Measurements from ENCODE around the gene ITGA11.
"Not testable (repeated sequence)": the region's sequence is repeated elsewhere in the genome, so short reads cannot be mapped to it uniquely, and the experiment has no call there.

ITGA11 gene

DNA sequence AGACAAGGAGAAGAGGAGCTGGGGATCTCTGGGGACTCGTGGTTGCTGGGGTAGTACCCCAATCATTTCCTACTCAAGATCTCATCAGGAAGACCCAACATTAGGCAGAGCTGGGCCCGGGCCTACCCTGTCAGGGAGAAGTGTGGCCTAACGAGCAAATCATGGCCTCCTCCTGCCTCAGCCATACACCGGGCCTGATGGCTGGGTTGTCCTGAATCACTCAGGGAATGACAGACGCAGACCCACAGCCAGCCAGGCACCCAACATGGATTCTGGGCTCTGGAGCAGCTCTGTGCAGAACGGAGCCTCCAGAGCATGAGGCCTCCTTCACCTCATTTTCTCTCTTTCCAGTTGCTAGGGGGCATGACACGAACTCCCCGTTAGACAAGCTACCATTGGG, 19.7 kb downstream of the ITGA11 start:
- DNase-seq (ENCODE audit: low read depth in 1 of 2, low spot score in 1 of 2), result no peak

DNA sequence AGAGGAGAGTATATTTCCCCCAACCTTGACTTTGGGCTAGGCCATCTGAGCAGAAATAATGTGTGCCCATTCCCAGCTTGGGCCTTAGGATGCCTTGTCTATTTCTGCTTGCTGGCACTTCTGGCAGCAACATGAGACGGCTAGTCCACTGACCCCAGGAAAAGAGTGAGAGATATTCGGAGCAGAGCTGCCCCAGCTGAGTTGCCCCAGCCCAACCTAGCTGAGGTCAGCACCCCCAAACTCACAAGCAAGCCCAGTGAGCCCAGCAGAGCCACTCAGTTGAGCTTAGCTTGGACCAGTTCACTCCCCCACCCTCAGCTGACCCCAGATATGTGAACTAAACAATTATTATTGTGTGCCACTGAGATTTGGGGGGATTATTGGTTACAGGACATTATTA, 20.2 kb downstream of the ITGA11 start:
- no peak for DNase-seq (ENCODE audit: low read depth in 1 of 2, low spot score in 1 of 2)

DNA sequence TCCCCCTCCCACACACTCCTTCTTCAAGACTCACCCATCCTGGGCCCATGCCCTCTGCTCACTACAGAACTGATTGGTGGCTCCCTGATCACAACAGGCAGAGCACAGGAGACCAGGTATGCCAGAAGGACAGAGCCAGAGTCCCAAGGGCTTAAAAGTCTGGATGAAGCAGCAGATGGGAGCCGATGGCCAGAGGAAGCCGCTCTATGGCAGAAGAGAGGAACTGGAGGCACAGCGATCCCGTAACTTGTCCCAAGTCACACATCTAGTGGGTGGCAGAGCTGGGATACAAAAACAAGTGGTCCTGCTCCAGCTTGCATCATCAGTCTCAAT, 20.7 kb downstream of the ITGA11 start:
- DNase-seq (ENCODE audit: low read depth in 1 of 2, low spot score in 1 of 2), result no peak

DNA sequence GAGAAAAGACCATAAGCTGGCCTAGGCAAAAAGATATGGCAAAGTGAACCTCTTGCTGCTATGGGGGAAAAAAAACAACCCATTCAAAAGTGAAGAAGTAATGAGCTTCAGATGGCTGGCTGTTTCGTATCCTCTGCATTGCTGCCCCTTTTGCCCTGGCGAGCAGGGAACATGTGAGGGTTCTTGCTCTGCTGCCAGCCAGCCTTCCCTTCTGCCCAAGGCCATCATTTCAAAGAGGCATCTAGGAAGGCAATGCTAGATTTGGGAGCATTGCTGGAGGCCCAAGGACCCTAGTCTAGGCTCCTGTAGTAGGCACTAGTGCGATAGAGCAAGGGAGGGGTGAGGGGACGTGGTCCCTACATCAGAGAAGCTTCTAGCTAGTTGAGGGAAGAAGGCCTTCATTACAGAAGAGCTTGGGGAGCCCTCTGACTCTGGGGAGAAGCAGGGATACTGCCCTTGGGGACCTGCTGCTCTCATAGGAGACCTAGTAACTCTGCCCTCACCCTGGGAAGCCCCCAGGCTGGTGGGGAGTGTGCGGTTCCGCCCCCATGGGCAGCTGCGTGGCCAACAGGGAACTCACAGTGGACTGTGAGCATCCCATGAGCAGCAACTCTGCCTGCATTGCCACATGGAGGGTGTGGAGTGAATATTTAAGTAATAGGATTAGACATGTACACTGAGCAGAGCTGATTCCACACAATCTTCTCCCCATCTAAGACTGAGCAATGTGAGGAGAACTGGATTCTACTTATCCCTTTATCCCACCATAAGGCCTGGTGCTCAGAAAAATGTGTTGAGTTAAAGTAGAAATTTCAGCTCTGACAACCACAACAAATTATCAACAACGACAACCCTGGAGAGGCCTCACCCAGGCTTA, 21.3 kb downstream of the ITGA11 start:
- no peak for DNase-seq (ENCODE audit: low read depth in 1 of 2, low spot score in 1 of 2)

DNA sequence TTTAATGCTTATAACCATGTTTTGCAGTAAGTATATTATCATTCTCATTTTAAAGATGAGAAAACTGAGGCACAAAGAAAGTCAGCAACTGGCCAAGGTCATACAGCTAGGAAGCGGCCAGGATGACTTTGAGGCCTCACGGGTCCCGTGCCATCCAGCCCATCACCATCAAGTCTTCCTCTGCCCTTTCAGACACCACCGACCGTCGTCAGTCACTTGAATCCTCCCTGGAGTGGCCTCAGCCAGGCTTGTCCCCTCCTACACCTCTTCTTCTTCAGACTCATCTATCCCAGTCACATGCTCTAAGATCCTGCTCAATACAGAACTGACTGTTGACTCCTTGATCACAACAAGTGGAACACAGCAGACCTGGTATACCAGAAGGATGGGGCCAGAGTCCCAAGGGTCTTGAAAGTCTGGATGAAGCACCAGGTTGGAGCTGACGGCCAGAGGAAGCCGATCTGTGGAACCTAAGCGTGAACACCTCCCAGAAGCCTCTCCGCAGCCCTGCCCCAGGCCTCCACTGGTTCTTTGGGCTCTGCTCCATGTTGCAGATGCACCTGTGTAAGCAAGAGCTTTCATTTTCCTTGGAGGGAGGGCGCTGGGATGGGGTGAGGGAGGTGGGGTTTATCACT, 22.1 kb downstream of the ITGA11 start:
- no peak for DNase-seq (ENCODE audit: low read depth in 1 of 2, low spot score in 1 of 2)

DNA sequence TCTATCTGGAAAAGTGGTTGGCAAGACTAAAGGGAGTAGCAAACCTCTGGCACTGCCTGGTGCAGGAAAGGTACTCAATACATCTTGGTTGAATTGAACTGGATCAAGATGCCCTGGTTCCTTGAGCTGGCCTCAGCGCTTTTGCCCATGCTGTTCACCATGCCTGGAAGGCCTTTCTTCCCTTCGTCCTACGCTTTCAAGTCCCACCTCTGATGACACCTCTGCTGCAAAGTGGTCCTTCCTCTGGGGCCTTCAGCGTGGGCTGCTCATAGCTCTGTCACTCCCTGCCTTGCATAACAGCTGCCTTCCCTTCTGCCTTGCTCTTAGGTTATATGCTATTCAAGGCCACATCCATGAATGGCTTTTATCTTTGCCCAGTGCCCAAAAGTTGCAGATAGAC, 23.0 kb downstream of the ITGA11 start:
- DNase-seq (ENCODE audit: low read depth in 1 of 2, low spot score in 1 of 2), result no peak

DNA sequence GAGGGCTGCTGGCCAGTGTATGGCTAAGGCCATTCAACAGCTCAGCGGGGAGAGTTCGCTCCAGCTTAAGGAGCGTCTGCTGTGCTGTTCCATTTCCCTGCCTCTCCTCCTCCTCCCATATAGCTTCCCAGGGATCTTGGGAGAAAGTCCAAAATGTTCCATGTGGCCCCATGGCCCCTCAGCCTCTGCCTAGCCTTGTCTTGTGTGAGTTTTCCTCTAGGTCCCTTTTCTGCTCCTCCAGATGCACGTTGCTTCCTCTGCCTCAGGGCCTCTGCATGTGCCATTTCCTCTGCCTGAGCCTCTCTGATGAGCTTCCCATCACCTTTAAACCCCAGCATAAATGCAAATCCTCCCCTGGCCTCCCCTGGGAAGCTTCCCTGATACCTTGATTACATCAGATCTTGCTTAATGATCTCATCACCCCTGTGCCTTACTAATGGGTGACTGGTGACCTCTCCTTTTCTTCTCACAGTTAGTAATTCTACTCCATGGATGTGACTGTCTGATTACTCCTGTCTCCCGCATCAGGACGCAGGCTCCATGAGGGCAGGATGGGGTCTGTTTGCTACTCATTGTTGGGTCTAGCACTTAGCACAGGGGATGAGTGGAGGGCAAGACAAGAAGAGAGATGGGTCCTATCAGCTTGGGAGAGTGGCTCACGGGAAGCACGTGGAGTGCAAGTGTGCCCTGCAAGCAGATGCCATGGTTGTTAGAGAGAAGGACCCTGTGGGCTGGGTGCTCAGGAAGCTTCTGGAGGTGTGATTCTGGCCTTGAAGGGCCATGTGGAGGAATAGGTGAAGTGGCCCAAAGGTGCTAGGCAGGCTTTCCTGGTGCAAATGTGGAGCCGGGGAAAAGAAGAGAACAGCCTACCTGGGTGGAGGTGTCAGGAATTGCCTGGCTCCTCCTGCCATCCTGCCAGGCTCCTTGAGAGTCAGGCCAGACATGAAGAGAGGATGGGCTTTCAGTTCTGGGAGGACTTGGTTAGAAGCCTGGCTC, 23.8 kb downstream of the ITGA11 start:
- no peak for DNase-seq (ENCODE audit: low read depth in 1 of 2, low spot score in 1 of 2)

DNA sequence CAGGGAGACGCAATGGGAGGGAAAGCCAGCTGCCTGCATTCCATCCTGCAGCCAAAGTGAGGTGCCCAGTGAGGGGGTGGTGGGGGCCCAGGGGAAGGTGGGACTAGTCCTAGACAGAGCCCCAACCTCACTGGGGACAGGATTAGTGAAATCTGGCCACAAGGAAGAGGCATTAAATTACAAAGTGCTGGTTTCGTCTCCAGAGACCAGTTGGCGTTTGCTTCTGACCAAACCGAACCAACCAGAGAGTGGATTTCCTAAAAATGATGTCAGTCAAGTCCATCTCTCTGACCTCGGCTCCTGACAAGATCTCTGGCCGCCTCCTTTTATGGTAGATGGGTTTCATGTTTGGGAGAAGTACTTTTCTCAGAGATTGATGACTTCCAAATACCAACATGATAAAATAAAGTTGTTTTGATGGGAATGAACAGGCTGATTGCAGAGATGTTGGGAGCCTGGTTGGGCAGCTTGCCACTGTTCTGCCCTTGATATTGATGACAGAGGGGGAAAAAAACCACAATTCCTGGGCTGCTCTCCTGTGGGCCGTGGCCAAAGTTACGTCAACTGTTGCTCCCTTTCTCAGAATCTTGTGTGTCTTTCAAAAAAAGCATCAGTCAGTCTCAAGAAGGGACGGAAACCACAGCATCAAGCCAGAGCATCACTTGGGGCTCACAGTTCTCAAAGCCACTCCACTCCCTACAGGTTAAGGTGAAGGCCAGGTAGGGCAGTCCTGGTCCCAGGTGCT, 24.6 kb downstream of the ITGA11 start:
- no peak for DNase-seq (ENCODE audit: low read depth in 1 of 2, low spot score in 1 of 2)

DNA sequence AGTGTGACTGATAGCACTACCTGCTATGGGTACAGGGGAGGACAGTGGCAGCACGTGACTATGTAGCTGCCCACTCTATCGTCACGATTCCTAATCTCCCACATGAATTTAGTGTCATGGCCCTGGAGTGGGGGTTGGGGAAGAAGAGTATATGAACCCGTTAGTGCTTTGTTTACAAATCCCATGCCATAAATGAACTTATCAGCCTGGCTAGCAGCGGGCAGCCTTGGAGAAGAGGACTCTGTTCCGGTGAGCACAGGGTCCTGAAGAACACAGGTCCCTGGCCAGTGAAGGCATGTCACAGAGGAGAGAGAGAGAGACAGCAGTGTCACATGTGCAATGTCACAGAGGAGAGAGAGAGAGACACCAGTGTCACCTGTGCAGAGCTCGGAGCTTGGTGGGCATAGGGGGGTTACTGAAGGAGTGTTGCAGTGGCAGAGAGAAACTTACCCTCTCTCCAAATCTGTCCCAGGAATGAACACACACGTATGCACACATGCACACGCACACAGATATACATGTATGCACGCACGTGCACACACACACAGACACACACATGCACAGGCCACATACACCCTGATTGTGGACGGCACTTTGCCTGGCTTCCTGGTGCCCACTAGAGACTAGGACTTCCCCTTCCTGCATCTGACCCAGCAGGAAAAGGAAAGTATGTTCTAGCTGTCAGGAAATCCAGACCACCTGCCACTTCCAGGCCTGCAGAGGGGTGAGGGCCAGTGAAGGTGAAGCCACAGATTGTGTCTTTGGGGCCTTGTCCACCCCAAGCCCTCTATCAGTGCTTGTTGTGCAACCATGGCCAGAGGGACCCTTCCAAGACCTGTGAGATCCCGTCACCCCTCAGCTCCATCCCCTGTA, 26.3 kb downstream of the ITGA11 start:
- no peak for DNase-seq (ENCODE audit: low read depth in 1 of 2, low spot score in 1 of 2)

DNA sequence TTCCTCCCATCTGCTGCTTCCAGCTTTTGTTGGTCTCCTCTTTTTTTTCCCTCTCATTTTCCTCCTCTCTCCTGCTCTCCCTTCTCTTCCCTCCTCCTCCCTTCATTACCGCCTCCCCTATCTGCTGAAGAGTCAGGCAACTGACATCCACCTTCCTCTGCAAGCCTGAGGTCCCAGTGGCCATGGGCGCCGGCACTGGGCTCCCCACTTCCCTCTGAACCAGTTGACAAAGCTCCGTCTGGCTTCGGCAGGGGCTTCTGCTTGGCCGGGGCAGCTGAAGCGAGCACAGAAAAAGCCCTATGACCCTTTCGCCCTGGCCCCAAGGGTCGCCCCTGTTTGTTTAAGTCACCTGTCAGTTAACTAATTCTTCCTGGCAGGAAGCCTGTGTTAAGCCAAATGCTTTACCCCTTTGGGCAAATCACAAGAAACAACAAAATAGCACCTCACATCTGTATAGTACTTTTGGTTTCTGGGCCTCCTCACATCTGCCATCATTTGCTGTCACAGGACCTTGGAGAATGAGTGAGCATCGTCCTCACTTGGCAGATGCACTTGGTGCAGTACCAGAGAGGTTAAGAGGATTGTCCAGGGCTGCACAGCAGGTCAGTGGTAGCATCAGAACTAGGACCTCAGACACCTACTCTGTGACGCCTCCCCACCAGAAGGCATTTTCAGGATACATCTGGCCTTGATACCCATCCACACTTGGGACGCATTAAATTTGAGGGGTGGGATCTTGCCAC, 27.7 kb downstream of the ITGA11 start:
- DNase-seq (ENCODE audit: low read depth in 1 of 2, low spot score in 1 of 2), result no peak

DNA sequence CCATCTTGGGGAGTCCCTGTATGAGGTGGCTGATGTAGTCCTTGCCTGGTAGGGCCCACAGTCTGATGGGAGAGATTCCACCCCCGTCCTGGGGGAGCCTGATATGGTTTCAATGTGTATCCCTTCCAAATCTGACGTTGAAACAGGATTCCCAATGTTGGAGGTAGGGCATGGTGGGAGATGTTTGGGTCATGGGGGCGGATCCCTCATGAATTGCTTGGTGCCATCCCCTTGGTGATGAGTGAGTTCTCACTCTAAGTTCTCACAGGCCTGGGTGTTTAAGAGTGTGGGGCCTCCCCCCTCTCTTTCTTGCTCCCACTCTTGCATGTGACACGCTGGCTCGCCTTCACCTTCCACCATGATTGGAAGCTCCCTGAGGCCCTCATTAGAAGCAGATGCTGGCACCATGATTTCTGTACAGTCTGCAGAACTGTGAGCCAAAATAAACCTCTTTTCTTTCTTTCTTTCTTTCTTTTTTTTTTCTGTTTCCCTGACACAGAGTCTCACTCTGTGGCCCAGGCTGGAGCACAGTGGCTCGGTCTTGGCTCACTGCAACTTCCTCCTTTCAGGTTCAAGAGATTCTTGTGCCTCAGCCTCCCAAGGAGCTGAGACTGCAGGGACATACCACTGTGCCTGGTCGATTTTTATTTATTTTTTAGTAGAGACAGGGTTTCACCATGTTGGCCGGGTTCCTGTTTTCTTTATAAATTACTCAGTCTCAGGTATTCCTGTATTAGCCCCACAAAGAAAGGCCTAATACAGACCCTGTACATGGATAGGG, 28.6 kb downstream of the ITGA11 start:
- DNase-seq (ENCODE audit: low read depth in 1 of 2, low spot score in 1 of 2), result no peak

DNA sequence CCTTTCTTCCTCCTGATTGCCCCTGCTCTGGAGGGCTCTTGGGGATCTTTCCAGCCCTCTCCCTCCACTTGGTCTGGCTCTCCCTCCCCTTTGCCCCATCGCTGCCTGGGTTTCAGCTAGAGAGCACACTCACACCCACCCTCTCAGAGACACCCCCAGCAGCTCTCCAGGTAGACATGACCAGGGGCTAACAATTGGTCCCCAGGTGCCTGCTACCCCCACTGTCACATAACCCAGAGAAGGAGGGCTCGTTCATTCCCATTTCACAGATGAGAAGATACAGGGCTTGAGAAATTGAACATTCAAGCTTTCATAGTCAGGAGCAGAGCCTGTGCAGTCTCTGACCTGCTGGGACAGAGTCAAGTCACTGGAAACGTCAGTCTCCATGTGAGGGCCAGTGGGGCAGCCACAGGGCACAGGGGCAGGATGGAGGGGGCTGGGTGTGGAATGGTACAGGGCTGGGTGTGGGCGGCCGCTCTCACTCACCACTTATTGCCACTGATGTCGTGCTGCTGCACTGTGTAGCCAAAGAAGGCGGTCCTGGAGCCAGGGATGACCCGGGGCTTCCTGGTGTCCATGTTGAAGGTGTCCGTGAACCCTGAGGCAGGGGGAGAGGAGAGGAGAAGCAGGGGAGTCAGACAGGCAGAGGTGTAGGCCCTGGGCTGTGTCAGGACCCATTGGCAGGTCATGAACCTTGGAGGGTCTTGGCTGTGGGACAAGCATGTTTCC, 29.4 kb downstream of the ITGA11 start:
- DNase-seq (ENCODE audit: low read depth in 1 of 2, low spot score in 1 of 2), result no peak

DNA sequence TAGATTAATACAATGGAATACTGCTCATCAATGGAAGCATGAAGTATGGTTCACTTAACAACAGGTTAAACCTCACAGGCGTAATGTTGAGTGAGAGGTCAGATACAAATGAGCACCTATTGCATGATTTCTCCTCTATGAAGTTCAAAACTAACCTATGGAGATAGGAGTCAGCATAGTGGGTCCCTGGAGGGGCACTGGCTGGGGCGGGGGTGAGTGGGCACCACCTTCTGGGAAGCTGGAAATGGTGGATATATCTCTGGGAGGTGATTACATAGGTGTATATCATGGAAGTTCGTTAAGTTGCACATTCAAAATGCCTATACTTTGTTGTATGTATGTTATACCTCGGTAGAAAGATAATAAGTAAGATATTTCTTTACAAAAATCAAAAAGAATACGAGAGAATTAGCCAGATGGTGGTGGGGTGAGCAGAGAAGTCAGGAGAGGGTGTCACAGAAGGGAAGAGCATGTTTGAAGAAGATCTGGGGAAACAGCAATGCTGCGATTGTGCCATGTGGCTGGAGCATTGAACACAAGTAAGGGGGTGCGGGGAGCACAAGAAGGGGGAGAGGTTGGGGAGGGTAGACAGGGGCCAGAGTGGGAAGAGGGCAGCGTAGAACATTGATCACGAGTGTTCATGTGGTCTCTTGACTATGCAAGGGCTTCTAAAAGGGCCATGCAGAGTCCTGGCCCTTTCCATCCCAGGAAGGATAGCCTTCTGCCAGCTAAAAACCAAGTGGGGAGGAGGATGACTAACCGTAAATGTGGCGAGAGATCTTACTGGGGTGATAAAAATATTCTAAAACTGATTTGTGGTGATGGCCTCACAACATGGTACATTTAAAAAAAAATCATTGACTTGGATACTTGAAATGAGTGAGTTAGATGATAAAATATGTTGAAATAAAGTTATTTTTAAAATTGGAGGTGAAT, 30.2 kb downstream of the ITGA11 start:
- no peak for DNase-seq (ENCODE audit: low read depth in 1 of 2, low spot score in 1 of 2)

DNA sequence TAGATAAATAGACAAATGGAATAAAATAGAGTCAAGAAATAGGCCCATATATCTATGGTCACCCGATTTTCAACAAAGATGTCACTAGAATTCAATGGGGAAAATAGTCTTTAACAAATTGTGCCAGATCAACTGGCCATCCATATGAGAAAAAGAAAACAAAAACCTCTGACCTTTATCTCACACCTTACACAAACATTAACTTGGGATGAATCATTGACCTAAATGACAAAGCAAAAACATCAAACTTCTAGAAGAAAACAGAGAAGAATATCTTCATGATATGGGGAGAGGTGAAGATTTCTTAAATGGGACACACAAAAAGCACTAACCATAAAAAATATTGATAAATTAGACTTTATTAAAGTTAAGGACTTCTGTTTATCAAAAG, 31.9 kb downstream of the ITGA11 start:
- no peak for DNase-seq (ENCODE audit: low read depth in 1 of 2, low spot score in 1 of 2)

DNA sequence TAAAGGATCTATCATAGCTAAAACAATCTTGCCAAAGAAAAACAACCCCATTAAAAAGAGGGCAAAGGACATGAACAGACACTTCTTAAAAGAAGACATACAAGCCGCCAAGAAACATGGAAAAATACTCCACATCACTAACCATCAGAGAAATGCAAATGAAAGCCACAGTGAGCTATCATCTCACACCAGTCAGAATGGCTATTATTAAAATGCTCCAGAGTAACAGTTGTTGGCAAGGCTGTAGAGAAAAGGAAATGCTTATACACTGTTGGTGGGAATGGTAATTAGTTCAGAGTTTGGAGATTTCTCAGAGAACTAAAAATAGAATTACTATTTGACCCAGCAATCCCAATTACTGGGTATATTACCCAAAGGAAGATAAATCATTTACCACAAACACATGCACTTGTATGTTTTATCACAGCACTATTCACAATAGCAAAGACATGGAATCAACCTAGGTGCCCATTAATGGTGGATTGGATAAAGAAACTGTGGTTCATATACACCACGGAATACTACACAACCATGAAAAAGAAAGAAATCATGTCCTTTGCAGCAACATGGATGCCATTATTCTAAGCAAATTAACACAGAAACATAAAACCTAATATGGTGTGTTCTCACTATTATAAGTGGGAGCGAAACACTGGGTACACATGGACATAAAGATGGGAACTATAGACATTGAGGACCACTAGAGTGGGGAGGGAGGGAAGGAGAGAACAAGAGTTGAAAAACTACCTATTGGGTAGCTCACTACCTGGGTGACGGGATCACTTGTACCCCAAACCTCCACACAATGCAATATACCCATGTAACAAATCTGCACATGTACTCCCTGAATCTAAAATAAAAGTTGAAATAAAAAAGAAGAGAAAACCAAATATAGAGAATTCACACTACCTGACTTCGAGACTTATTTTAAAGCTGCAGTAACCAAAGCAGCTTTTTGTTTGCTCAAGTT, 32.6 kb downstream of the ITGA11 start:
- no peak for DNase-seq (ENCODE audit: low read depth in 1 of 2, low spot score in 1 of 2)

DNA sequence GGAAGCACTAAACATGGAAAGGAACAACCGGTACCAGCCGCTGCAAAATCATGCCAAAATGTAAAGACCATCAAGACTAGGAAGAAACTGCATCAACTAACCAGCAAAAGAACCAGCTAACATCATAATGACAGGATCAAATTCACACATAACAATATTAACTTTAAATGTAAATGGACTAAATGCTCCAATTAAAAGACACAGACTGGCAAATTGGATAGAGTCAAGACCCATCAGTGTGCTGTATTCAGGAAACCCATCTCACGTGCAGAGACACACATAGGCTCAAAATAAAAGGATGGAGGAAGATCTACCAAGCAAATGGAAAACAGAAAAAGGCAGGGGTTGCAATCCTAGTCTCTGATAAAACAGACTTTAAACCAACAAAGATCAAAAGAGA, 34.0 kb downstream of the ITGA11 start:
- not testable (repeated sequence) for DNase-seq (ENCODE audit: low read depth in 1 of 2, low spot score in 1 of 2)

Measured in activated T-helper 1 cell treated with anti-CD3 and anti-CD28 coated beads, Interleukin-2, amount 50 U/mL, for 16 hours (primary cell).